Measurements from ENCODE around the gene CHD5.
"Not testable (repeated sequence)": the region's sequence is repeated elsewhere in the genome, so short reads cannot be mapped to it uniquely, and the experiment has no call there.

Gene CHD5

DNA sequence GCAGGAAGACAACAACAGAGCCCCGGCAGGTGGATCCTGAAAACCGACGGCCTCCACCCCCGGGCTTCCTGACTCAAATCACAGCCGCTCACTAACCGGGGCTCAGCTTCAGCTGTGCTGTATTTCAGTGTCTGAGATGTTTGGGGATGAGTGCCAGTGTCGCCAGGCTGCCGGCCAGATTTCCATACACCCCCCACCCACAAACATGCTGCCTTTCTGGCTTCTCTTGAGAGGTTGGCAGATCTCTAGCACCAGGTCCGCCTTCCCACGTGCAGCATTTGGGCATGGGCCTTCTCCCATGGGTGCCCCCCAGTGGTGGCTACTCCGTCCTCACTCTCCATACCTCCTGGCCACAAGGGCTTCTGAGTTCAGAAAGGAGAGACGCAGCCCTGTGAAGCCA lies 99.7 kb downstream of the CHD5 start:
- DNase-seq = no peak

GRCh38 chr1:6077919-6078318 lies 102.2 kb downstream of the CHD5 start:
- no peak for DNase-seq

DNA sequence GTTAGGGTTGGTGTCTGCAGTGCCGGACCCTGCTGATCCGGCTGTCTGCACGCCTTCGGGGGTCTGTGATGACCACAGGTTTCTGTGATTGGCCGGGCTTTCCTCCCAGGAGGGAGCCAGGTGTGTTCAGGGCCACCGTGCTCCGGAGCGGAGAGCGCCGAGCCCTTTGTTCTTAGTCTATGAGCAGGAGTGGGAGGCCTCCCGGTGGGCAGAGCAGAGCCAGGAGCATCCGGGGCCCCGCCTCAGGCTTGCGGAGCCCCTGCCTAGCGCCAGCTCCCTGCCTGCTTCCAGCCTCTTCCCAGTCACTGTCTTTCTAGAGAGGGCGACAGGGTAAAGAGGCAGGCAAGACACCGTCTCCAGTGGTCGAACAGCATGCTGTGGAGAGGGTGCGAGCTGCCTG lies 102.6 kb downstream of the CHD5 start:
- no peak for DNase-seq

DNA sequence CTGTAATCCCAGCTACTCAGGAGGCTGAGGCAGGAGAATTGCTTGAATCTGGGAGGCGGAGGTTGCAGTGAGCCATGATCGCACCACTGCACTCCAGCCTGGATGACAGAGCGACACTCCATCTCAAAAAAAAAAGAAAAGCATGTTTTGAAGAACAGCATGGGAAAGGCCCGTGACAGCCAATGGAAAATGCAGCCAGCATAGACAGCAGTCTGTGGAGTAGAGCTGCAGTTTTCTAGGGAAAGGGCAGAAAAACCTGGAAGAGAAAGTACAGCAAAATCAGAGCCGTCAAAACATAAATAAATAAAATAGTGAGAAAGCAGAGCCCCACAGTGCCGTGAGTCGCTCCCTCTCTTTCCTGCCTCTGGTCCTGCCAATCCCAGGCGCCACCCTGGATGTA lies 103.1 kb downstream of the CHD5 start:
- not testable (repeated sequence) for DNase-seq

DNA sequence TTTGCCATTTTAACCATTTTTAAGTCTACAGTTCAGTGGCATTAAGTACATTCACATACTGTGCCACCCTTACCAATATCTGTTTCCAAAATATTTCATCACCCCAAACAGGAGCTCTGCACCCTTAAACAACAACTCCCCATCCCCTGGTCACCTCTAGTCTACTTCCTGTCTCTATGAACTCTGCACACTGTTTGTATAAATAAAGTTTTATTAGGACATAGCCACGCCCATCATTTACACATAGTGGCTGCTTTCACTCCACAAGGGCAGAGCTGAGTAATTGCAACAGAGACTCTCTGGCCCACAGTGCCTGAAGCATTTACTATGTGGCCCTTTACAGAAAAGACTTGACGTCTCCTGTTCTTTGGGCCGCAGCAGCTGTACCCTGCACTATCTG lies 104.4 kb downstream of the CHD5 start:
- peak; percentile 27 for DNase-seq

DNA sequence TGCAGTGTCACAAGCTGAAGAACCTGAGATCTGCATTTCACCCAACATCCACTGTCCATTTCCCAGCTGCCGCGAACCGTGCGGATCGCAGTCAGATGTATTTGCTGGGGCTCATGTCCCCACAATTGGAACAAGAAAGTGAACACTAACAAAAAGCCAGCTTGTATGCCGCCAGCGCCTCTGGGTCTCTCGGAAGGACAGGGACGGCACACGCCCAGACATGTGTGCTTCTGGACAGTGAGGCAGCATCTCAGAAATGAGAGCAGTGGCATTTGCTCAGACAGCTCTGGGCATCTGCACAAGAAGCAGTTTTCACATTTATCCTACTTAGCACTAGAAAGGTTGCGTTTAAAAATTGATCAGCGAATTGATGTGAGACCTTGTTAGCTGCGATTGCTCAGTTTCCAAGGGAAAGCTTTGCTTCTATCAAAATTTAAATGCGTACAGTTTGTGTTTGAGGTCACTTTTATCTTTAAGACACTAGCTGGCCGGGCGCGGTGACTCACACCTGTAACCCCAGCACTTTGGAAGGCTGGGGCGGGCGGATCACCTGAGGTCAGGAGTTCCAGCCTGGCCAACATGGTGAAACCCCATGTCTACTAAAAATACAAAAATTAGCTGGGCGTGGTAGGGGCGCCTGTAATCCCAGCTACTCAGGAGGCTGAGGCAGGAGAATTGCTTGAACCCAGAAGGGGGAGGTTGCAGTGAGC lies 105.8 kb downstream of the CHD5 start:
- no peak for DNase-seq

DNA sequence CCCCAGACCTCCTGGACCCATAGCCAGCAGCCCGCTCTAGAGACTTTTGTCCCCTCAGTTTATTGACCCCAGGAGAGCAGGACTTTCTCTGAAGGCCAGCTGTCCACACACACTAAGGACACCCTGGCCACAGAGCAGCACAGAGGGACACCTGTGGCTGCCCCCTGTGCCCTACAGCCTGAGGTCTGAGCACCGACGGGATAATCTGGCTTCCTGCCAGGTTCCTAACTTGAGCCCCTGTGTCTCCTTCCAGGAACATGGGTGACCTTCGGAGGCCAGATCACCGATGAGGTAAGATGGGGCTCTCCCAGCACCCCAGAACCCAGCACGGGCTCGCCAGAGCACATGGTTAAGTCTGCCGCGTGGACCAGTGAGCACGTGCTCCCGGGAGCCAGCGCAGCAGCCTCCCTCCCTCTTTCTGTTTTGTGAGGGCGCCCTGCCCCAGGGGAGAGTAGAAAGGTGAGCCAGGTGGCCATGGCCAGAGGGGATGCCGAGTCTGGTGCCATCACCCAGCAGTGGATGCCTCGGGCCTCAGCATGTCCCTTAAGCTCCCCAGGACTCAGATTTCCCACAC lies 106.6 kb downstream of the CHD5 start:
- no peak for DNase-seq

DNA sequence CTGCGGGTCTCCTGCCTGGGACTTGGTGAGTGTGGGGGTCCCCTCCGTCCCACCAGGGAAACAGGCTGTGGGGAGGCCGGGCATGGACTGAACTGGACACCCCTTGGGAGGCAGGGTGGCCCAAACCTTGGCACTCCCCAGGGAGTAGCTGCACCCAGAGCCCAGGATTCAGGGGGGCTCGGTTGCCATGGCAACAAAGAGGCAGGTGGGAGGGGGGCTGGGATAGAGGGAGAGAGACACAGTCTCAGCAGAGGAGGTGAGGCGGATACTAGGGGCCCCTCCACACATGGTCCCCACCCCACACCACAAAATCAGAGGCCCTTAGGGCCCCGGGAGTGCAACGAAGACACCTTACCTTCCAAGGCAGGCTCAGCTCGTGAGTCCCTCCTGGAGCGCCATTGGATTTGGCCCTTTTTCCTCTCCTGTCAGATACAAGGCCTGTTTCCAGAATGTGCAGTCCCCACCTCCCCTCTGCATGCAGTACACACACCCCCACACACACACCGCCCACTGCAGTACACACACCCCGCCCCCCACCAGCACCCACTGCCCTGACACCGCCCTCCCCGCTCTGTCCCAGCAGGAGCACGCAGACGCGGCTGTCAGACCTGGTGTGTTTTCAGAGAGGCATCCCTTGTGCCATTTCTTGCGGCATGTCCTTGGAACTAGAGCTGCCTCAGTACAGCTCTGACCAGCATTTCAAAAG lies 107.2 kb downstream of the CHD5 start:
- no peak for DNase-seq

- no peak for DNase-seq
These were observed 108.9 kb downstream of the CHD5 start for GRCh38 chr1:6071219-6071618.

DNA sequence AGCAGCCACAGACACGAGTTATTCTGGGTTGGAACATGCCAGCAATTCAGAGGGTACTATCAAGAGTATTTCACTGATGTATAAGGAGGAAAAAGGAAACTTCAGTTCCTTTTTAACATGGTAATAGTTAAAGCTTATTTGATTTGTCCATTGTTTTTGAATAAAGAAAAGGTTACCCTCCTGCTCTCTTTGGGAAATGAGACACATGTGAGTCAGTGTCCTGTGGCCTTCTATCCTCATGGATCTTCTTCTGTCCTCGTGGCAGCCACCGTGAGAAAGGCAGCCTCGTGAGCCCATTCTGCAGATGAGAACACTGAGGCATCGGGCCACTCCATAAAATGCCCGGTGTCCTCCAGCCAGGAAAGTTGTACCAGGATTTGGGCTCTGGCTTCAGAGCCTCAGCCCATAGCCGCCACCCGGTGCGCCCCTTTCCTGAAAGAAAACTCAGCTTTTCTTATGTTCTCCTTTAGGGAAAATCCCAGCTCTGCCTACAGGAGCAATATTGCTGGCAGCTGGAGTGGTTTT lies 109.6 kb downstream of the CHD5 start:
- no peak for DNase-seq

GRCh38 chr1:6069573-6069972 lies 110.5 kb downstream of the CHD5 start:
- no peak for DNase-seq

DNA sequence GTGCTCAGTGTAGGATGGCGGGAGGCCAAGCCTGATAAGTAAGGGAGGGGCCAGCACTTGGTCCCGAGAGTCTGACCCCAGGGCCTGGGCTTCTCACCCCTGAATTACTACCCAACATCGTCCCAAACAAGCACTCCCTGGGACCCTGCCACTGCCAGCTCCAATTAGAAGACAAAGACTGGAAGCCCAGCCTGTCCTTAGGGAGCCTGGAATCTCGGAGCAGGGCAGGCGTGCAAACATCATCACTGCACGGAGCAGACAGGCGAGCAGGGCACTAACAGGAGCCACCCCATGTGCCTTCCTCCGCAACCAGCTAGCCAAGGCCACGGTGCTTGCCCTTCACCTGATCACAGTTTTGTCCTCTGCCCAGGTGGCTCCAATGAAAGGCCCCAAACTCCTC lies 111.2 kb downstream of the CHD5 start:
- DNase-seq = no peak

- DNase-seq = no peak
These were observed 112.0 kb downstream of the CHD5 start for GRCh38 chr1:6068073-6068472.

GRCh38 chr1:6066680-6067079 lies 113.4 kb downstream of the CHD5 start:
- DNase-seq = no peak

DNA sequence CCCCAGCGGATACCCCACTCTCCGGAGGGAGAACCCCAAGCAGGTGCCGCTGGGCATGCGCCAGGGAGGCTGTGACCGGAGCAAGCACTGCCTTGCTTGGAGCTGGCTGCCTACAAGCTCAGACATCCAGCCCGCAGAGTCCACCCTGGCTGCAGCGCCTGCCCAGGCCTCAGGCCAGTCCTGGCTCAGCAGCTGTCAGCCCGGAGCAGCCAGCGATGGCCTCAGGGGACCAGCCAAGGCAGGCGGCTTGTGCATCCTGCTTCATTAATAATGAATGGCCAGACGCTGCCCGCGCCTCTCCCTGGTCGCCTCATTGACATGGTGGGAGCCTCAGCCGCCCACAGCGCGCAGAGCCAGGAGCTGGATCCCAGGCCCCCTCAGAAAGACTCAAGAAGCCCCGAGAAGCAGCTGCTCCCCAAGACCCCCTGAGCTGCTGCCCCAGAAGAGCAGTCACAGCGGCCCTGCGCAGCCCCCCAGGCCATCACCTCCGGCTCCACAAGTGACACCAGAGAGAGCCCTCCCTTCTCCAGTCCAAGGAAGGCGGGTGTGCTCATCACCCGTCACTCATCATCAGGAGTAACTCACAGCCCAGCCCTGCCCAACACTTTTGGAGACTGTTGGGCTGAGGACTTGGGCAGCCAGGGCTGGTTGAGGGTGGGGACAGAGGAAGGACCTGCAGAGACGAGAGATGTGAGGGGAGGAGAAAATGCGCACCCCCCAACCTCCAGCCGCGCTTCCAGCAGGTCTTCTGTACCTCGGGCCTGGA lies 114.8 kb downstream of the CHD5 start:
- no peak for DNase-seq

DNA sequence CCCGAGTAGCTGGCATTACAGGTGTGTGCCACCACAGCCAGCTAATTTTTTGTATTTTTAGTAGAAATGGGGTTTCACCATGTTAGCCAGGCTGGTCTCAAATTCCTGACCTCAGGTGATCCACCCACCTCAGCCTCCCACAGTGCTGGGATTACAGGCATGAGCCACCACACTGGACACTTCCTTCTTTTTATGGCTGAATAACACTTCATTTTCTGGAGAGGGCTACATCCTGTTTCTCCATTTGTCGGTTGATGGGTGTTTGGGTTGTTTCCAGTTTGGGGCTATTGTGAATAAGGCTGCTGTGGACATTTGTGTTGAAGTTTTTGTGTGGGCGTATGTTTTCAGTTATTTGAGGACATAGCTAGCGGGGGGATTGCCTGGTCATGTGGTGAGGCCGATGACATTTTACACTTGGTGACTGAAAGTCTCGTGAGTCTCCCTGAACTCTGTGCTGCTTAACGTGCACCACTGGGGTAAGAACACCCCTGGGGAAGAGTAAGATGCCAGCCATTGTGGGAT lies 116.5 kb downstream of the CHD5 start:
- DNase-seq = not testable (repeated sequence)

DNA sequence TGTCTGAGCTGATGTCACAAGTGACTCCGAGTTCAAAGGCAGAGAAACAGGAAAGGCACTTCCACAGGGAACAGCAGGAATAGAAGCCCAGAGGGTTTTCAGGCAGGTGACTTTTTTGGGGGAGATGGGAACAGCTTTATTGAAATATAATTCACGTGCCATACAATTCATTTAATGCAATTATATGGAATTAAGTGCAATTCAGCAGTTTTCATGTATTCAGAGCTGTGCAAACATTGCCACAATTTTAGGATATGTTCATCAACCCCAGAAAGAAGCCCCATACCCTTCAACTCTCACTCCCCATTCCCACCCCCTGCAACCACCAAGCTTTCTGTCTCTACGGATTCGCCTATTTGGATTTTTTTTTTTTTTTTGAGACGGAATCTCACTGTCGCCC lies 117.5 kb downstream of the CHD5 start:
- DNase-seq = no peak

DNA sequence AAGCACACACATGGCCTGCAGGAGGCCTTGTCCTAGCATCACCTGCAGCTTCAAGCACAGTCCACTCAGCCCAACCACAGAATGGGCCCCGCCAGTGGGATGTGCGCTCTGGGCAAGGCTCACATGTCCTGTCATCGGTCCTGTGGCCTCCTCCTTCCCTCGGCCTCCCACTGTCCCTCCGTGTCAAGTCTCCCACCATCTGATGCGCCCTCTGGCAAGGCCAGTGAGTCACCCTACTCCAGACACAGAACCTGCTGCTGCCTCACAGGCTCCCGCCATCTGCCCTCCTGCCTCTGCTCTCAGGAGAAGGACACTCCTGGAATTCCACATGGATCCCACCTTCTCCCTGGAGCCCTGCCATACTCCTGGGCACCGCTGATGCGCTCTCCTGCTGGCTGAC lies 120.3 kb downstream of the CHD5 start:
- no peak for DNase-seq

GRCh38 chr1:6057170-6057845 lies 122.8 kb downstream of the CHD5 start:
- no peak for DNase-seq

- no peak for DNase-seq
These were observed 123.6 kb downstream of the CHD5 start for GRCh38 chr1:6056572-6056948.

- no peak for DNase-seq
These were observed 125.5 kb downstream of the CHD5 start for GRCh38 chr1:6054596-6054995.

DNA sequence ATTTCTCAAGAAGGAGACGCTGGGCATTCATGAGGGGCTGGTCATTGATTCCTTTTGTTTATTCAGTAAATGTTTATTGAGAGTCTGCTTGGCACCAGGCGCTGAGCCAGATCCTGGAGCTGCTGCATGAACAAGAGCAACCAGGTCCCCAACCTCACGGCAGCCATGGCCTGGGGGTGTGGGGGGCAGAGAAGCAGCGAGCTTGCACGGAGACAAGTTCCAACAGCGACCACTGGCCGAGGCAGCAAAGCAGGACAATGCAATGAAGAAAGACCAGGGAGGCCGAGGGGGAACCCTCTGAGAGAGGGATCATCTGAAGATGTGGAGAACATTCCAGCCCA lies 126.9 kb downstream of the CHD5 start:
- DNase-seq = no peak
